Stimulated activated naive CD8-positive, alpha-beta T cell treated with anti-CD3 and anti-CD28 coated beads, Interleukin-15, amount 100 ng/mL, for 72 hours (primary cell): Measurements from ENCODE around the gene SETD6.
A peak's percentile ranks its signal among the peaks of the same experiment; 100 is the strongest.
"Not testable (repeated sequence)": the region's sequence is repeated elsewhere in the genome, so short reads cannot be mapped to it uniquely, and the experiment has no call there.

Experiments
- ATAC-seq: fragments of 150-1000 bp; cut with Tn5 transposase; 2 replicates; pipeline ENCODE4 v1.10.0; 2021; ENCODE audit warnings: mild to moderate bottlenecking, moderate library complexity
- DNase-seq, 2 donors: peaks; one replicate each; pipeline ENCODE4 v3.0.0; 2021 to 2022
- H3K27ac Mint-ChIP-seq, 2 donors: one replicate each; pipeline ENCODE4 v1.8.0; 2022; ENCODE audit warnings: mild to moderate bottlenecking in 2 of 2, mixed read lengths in 2 of 2, moderate library complexity in 2 of 2
- H3K27me3 Mint-ChIP-seq: one replicate; pipeline ENCODE4 v1.8.0; 2022; ENCODE audit warnings: mixed read lengths
- H3K4me1 Mint-ChIP-seq: one replicate; pipeline ENCODE4 v1.8.0; 2022; ENCODE audit warnings: mild to moderate bottlenecking, mixed read lengths
- H3K4me3 Mint-ChIP-seq, 2 donors: one replicate each; pipeline ENCODE4 v1.8.0; 2022; ENCODE audit warnings: mild to moderate bottlenecking in 2 of 2, mixed read lengths in 2 of 2, moderate library complexity in 1 of 2
- H3K9me3 Mint-ChIP-seq, 2 donors: one replicate each; pipeline ENCODE4 v1.8.0; 2022; ENCODE audit warnings: mixed read lengths in 2 of 2

The SETD6 gene

DNA sequence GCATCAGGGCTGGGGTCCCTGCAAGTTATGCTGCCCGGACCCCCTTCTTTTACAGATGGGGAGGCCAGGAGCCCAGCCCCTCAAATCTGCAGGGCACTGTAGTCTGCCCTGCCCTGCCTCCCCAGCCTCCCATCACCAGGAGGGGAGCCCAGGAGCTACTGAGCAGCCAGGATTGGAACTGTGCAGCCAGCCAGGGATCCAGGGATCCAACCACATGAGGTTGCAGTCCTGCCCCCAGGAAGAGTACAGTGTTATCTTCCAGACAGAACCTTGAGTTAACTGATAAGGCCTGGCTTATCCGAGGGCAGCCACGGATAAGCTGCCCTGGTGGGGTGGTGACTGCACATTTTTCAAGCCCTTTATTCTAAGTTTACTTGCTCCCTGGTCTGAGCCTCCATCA lies 26.8 kb upstream of the SETD6 start:
- Mint-ChIP-seq H3K9me3 (no peaks in the 10 kb centered on the region), H3K4me3 (no peak overlapping the region), H3K27me3 (peaks cover 18% of the 10 kb centered on the region), H3K4me1 (peaks cover 5% of the 10 kb centered on the region), H3K27ac (no peak overlapping the region)
- ATAC-seq, result no peak
- no peak for DNase-seq

DNA sequence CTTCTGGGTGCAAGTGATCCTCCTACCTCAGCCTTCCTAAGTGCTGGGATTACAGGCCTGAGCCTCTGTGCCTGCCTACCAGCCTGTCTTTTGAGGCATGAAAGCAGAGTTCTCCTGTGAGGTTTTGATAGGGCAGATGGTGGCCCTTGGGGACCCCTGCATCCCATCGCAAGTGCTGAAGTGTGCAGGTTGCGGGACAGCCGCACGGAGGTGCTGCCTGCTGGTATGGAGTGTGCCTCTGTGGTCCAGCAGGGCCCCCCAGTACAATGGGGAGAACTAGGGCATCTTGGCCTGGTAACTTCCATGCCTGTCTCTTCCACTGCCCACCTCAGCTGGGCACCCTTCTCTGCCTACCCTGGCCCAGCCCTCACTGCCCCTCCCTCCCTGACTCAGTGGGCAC lies 25.3 kb upstream of the SETD6 start:
- Mint-ChIP-seq H3K9me3 (no peaks in the 10 kb centered on the region), H3K27me3 (peaks cover 26% of the 10 kb centered on the region), H3K27ac (no peak overlapping the region), H3K4me1 (peaks cover 13% of the 10 kb centered on the region), H3K4me3 (no peak overlapping the region)
- no peak for DNase-seq
- ATAC-seq, result no peak

DNA sequence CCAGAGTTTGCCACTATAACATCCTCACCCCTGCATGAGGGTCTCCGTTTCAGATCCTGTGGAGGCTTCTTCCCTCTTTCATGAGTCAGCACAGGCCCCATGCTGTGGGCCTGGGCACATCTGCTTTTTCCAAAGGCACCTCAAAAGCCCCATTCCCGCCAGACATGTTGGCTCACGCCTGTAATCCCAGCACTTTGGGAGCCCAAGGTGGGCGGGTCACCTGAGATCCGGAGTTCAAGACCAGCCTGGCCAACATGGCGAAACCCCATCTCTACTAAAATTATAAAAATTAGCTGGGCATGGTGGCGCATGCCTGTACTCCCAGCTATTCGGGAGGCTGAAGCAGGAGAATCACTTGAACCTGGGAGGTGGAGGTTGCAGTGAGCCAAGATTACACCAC lies 24.8 kb upstream of the SETD6 start:
- H3K27ac Mint-ChIP-seq, DNase-seq, ATAC-seq, H3K4me3 Mint-ChIP-seq, H3K9me3 Mint-ChIP-seq: not testable (repeated sequence)
- H3K27me3 Mint-ChIP-seq, result peaks cover 26% of the 10 kb centered on the region
- peaks cover 18% of the 10 kb centered on the region for H3K4me1 Mint-ChIP-seq

DNA sequence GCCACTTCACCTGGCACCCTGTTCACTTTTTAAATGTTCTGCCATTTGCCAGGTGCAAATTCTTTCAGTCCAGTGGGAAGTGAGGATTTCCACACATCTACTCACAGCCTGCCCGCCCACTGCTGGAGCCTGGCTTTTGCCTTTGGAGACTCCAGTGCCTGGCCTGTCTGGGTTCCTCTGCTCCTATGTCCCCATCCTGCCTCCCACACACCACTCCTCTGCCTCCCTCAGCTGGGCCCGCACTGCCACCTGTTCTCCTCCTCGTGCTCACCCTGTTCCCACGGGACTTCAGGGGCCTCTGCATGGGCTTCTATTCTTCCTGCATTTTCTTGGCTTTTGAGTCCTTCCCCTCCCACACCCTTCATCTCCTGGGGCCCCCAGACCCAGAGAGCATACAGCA lies 23.3 kb upstream of the SETD6 start:
- H3K27me3 Mint-ChIP-seq, result peaks cover 20% of the 10 kb centered on the region
- H3K27ac Mint-ChIP-seq, result peak overlapping the region in 1 of 2 donors; percentile 49
- H3K4me3 Mint-ChIP-seq, result no peak overlapping the region
- H3K9me3 Mint-ChIP-seq, result no peaks in the 10 kb centered on the region
- ATAC-seq (no peak), DNase-seq (no peak)
- H3K4me1 Mint-ChIP-seq, result peaks cover 25% of the 10 kb centered on the region

- Mint-ChIP-seq H3K27me3 (peaks cover 17% of the 10 kb centered on the region), H3K4me1 (peaks cover 29% of the 10 kb centered on the region), H3K4me3 (no peak overlapping the region), H3K9me3 (no peaks in the 10 kb centered on the region), H3K27ac (peak overlapping the region in 1 of 2 donors; percentile 8)
- DNase-seq (no peak), ATAC-seq (no peak)
Observed at GRCh38 chr16:58492735-58493134, 22.6 kb upstream of the SETD6 start.

DNA sequence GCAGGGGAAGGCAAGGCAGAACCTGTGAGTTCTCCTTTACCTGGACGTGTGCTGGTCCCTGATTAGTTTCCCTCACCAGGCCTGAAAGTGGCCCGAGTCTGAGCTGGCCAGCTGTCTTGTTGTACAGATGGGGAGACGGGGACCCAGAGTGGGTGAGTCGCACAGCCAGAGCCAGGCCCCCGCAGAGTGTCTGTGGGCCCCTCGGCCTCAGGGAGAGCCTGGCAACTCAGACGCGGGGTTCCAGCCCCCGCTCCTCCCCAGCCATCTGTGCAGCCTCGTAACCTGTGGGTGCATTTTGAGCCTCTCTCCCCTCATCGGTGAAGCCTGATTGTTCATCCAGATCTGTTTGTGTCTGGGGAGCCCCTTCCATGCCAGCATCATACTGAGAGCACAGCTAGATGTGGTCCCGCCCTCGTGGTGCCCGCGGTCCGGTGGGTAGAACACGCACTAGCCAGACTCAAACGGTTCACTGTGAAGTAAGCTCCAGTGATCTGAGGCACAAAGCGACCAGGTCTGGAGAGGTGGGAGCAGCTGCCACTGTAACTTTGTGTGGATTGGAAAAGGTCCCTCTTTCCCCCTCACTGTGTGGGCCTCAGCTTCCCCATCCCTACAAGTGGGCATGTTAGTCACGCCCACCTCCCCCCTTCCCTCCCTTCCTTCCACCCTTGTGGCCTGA lies 21.4 kb upstream of the SETD6 start:
- Mint-ChIP-seq H3K9me3 (no peaks in the 10 kb centered on the region), H3K4me1 (peaks cover 35% of the 10 kb centered on the region), H3K27ac (peak overlapping the region in 1 of 2 donors; percentile 77), H3K27me3 (peaks cover 17% of the 10 kb centered on the region), H3K4me3 (no peak overlapping the region)
- DNase-seq (no peak), ATAC-seq (no peak)

DNA sequence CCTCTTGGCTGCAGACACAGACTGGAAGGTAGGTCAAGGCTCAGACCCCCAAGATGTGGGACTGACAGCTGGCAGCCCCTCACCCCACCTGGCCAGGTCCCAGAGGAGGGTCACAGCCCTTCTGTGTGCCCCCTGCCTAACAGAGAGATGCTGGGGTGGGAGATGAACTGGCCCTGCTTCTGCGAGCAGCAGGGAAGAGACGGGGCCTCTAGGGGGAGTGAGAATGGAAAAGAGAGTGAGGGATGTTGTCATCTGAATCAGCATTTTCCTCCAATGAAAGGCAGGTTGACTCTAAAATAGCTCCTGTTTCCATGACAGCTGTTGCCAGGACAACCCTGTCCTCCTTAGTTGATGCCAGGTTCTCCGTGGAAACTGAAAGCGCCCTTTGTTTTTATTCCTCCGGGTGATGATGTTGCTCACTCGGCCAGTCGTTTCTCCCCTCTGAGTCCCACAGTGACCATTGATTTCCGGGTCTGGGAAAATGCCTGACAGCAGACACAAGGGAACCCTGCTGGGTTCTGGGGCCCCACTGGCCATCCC lies 20.3 kb upstream of the SETD6 start:
- peak; percentile 62 to 75 for DNase-seq
- Mint-ChIP-seq H3K27me3 (peaks cover 19% of the 10 kb centered on the region), H3K9me3 (no peaks in the 10 kb centered on the region), H3K4me3 (peak overlapping the region; percentile 46 to 58), H3K4me1 (peaks cover 42% of the 10 kb centered on the region), H3K27ac (peak overlapping the region; percentile 85 to 91)
- peak; percentile 77 for ATAC-seq

DNA sequence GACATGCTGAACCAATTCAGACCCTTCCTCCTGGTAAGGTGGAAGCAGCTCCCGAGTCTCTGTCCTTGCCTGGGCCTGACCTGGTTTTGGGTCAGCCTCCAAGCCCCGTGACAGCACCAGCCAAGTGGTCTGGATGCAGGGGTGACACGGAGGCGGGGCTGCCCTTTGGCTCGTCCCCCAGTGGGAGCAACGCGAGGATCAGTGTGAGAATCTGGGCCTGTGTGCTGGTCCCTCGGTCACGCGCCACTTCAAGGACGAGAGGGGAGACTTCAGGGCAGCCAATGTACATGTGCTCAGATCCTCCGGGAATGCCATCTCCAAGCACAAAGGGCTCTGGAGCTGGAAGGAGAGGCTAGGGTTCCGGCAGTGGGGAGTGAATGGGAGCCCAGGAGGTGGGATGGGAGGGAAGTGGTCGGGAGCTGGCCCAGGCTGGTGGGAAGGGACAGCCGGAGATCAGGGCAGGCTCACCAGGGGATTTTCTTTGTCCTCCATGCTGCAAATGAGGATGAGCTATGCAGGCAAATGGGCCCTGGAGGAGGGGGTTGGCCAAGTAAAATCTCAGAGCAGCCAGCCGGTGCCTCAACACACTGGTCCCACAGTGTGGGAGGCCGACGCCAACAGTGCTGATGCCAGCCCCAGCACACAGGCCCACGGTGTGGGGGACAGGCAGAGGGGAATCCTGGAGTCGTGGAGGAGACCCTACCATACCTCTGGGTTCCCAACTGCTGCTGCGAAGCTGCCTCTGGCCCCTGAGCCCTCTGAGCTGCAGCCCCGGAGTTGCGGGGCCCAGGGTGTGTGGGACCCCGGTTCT lies 19.6 kb upstream of the SETD6 start:
- Mint-ChIP-seq H3K27me3 (peaks cover 25% of the 10 kb centered on the region), H3K4me3 (peak overlapping the region; percentile 46 to 58), H3K9me3 (no peaks in the 10 kb centered on the region), H3K27ac (peak overlapping the region; percentile 85 to 91), H3K4me1 (peaks cover 49% of the 10 kb centered on the region)
- ATAC-seq (no peak), DNase-seq (no peak)

GRCh38 chr16:58497468-58497867 lies 17.8 kb upstream of the SETD6 start:
- no peaks in the 10 kb centered on the region for H3K9me3 Mint-ChIP-seq
- no peak overlapping the region for H3K27ac Mint-ChIP-seq
- peaks cover 42% of the 10 kb centered on the region for H3K27me3 Mint-ChIP-seq
- DNase-seq (no peak), ATAC-seq (no peak)
- H3K4me3 Mint-ChIP-seq, result no peak overlapping the region
- H3K4me1 Mint-ChIP-seq, result peaks cover 63% of the 10 kb centered on the region

- ATAC-seq (no peak), DNase-seq (no peak)
- Mint-ChIP-seq H3K4me3 (no peak overlapping the region), H3K27ac (no peak overlapping the region), H3K27me3 (peaks cover 43% of the 10 kb centered on the region), H3K9me3 (no peaks in the 10 kb centered on the region), H3K4me1 (peaks cover 63% of the 10 kb centered on the region)
Observed at GRCh38 chr16:58497935-58498334, 17.4 kb upstream of the SETD6 start.

- DNase-seq, result no peak
- Mint-ChIP-seq H3K4me3 (no peak overlapping the region), H3K9me3 (no peaks in the 10 kb centered on the region), H3K4me1 (peaks cover 63% of the 10 kb centered on the region), H3K27me3 (peaks cover 44% of the 10 kb centered on the region), H3K27ac (no peak overlapping the region)
- ATAC-seq, result no peak
Observed at GRCh38 chr16:58498341-58499091, 16.8 kb upstream of the SETD6 start.

GRCh38 chr16:58499092-58499511 lies 16.2 kb upstream of the SETD6 start:
- Mint-ChIP-seq H3K27me3 (peaks cover 41% of the 10 kb centered on the region), H3K4me1 (peaks cover 63% of the 10 kb centered on the region), H3K27ac (no peak overlapping the region), H3K4me3 (no peak overlapping the region), H3K9me3 (no peaks in the 10 kb centered on the region)
- DNase-seq (no peak), ATAC-seq (no peak)

- H3K9me3 Mint-ChIP-seq, result no peaks in the 10 kb centered on the region
- H3K27ac Mint-ChIP-seq, result peak within 1 kb of the TSS in 1 of 2 donors; percentile 90
- H3K4me3 Mint-ChIP-seq, result peak within 1 kb of the TSS; percentile 79 to 90
- ATAC-seq (peak; percentile 55), DNase-seq (peak; percentile 48 to 55)
- peaks cover 58% of the 10 kb centered on the region for H3K4me1 Mint-ChIP-seq
- peaks cover 37% of the 10 kb centered on the region for H3K27me3 Mint-ChIP-seq
Observed at GRCh38 chr16:58499615-58500351, 15.5 kb upstream of the SETD6 start, which contains the start of gene NDRG4. NDRG4 (plus strand) TSS chr16:58500143; CDS start chr16:58500249, 106 bp downstream.

GRCh38 chr16:58500430-58501241 lies 14.7 kb upstream of the SETD6 start:
- H3K9me3 Mint-ChIP-seq, result no peaks in the 10 kb centered on the region
- ATAC-seq, result peak; percentile 33
- H3K27me3 Mint-ChIP-seq, result peaks cover 37% of the 10 kb centered on the region
- H3K4me1 Mint-ChIP-seq, result peaks cover 50% of the 10 kb centered on the region
- H3K4me3 Mint-ChIP-seq, result peak overlapping the region; percentile 79 to 90
- no peak for DNase-seq
- H3K27ac Mint-ChIP-seq, result peak overlapping the region in 1 of 2 donors; percentile 90
